WTC11 (cell line): ENCODE results near the gene ATP2A1. TPM values are rescaled to one million over a fixed set of nuclear protein-coding genes. Genes with fewer than 3 reads are reported as not detected.
"Not testable (repeated sequence)": the region's sequence is repeated elsewhere in the genome, so short reads cannot be mapped to it uniquely, and the experiment has no call there.

Experiments
- ATAC-seq: fragments of 200-7000 bp; cut with Tn5 transposase; 2 replicates; pipeline ENCODE4 v1.10.0; 2021; ENCODE audit warnings: mild to moderate bottlenecking, moderate library complexity
- CTCF ChIA-PET: fragments of 300-600 bp; sonication (Branson Sonifier 250); formaldehyde crosslinking; loops from one replicate; lab custom pipeline; 2021; ENCODE audit warnings: antibody characterized with exemption; lab: Charles Lee
- POLR2A ChIA-PET: fragments of 350-600 bp; sonication (Branson Sonifier 250); formaldehyde crosslinking; loops from one replicate; lab custom pipeline; 2021; ENCODE audit warnings: antibody characterized with exemption; lab: Charles Lee
- DNase-seq: peaks from one replicate; pipeline ENCODE4 v3.0.0; 2021; ENCODE audit warnings: low spot score
- H3K27ac Mint-ChIP-seq: 2 replicates; pipeline ENCODE4 v1.8.0; 2021; ENCODE audit warnings: mixed read lengths
- H3K27me3 Mint-ChIP-seq: 2 replicates; pipeline ENCODE4 v1.8.0; 2021; ENCODE audit warnings: low read depth, mild to moderate bottlenecking, moderate library complexity, mixed read lengths
- H3K36me3 Mint-ChIP-seq: 2 replicates; pipeline ENCODE4 v1.8.0; 2021; ENCODE audit warnings: mixed read lengths
- H3K4me1 Mint-ChIP-seq: 2 replicates; pipeline ENCODE4 v1.8.0; 2022; ENCODE audit warnings: mixed read lengths
- H3K4me3 Mint-ChIP-seq: 2 replicates; pipeline ENCODE4 v1.8.0; 2021; ENCODE audit warnings: mild to moderate bottlenecking, moderate library complexity, mixed read lengths
- H3K9me3 Mint-ChIP-seq: 2 replicates; pipeline ENCODE4 v1.8.0; 2021; ENCODE audit warnings: mixed read lengths
- ATF1 ChIP-seq: sonication (generic); formaldehyde crosslinking; IDR thresholded peaks from 2 replicates; pipeline ENCODE4 v1.8.1; 2023; ENCODE audit warnings: mild to moderate bottlenecking, moderate library complexity, missing genetic modification reagents
- CREB1 ChIP-seq: sonication (generic); formaldehyde crosslinking; IDR thresholded peaks from 2 replicates; pipeline ENCODE4 v1.8.0; 2023; ENCODE audit warnings: mild to moderate bottlenecking, missing genetic modification reagents
- GABPB1 ChIP-seq: sonication (generic); formaldehyde crosslinking; IDR thresholded peaks from 2 replicates; pipeline ENCODE4 v1.8.1; 2023; ENCODE audit warnings: mild to moderate bottlenecking, missing genetic modification reagents
- HMGA2 ChIP-seq: fragments of 250-450 bp; sonication (Bioruptor Pico); IDR thresholded peaks from 2 replicates; pipeline ENCODE4 v1.4.0; 2021; ENCODE audit warnings: mild to moderate bottlenecking, moderate library complexity
- JUN ChIP-seq: sonication (generic); formaldehyde crosslinking; IDR thresholded peaks from 2 replicates; pipeline ENCODE4 v1.8.0; 2023; ENCODE audit warnings: mild to moderate bottlenecking, missing genetic modification reagents
- NFE2L1 ChIP-seq: sonication (generic); formaldehyde crosslinking; IDR thresholded peaks from 2 replicates; pipeline ENCODE4 v1.8.1; 2023; ENCODE audit warnings: missing genetic modification reagents
- NFYB ChIP-seq: sonication (generic); formaldehyde crosslinking; conservative IDR thresholded peaks from 2 replicates; pipeline ENCODE4 v1.8.0; 2022; ENCODE audit warnings: low read depth, missing genetic modification reagents
- NR1H2 ChIP-seq: sonication (generic); formaldehyde crosslinking; IDR thresholded peaks from 2 replicates; pipeline ENCODE4 v1.9.0; 2021; ENCODE audit warnings: mild to moderate bottlenecking, moderate library complexity, missing genetic modification reagents
- NR3C1 ChIP-seq: sonication (generic); formaldehyde crosslinking; conservative IDR thresholded peaks from 2 replicates; pipeline ENCODE4 v1.8.1; 2023; ENCODE audit warnings: low read depth, mild to moderate bottlenecking, missing genetic modification reagents
- SOX15 ChIP-seq: fragments of 250-450 bp; sonication (Bioruptor Pico); IDR thresholded peaks from 2 replicates; pipeline ENCODE4 v1.9.0; 2021; ENCODE audit warnings: mild to moderate bottlenecking
- TEAD1 ChIP-seq: sonication (generic); formaldehyde crosslinking; IDR thresholded peaks from 2 replicates; pipeline ENCODE4 v1.8.0; 2022; ENCODE audit warnings: mild to moderate bottlenecking, missing genetic modification reagents
- ZNF671 ChIP-seq: fragments of 250-450 bp; sonication (Bioruptor Pico); IDR thresholded peaks from 2 replicates; pipeline ENCODE4 v1.8.0; 2021; ENCODE audit warnings: mild to moderate bottlenecking
- total RNA-seq: library from RNA; stranded (reverse); gene quantifications from 3 replicates; pipeline ENCODE4 v1.2.3, GENCODE V29; 2021
- TF ChIP-seq, protein P1 (sequence below): fragments of 250-450 bp; sonication (Bioruptor Pico); IDR thresholded peaks from 2 replicates; pipeline ENCODE4 v2.1.2; 2022; ENCODE audit warnings: mild to moderate bottlenecking, moderate library complexity
- TF ChIP-seq, protein P2 (sequence below): sonication (generic); formaldehyde crosslinking; IDR thresholded peaks from 2 replicates; pipeline ENCODE4 v1.8.1; 2023; ENCODE audit warnings: mild to moderate bottlenecking, moderate library complexity, missing genetic modification reagents
- TF ChIP-seq, protein P3 (sequence below): sonication (generic); formaldehyde crosslinking; IDR thresholded peaks from 2 replicates; pipeline ENCODE4 v1.8.0; 2023; ENCODE audit warnings: missing genetic modification reagents, mild to moderate bottlenecking, borderline replicate concordance
- TF ChIP-seq, protein P4 (sequence below): sonication (generic); formaldehyde crosslinking; IDR thresholded peaks from 2 replicates; pipeline ENCODE4 v1.8.0; 2023; ENCODE audit warnings: mild to moderate bottlenecking, missing genetic modification reagents

ATP2A1 gene
- total RNA-seq, 1 experiment from 2014 or later: 6.4 TPM

DNA sequence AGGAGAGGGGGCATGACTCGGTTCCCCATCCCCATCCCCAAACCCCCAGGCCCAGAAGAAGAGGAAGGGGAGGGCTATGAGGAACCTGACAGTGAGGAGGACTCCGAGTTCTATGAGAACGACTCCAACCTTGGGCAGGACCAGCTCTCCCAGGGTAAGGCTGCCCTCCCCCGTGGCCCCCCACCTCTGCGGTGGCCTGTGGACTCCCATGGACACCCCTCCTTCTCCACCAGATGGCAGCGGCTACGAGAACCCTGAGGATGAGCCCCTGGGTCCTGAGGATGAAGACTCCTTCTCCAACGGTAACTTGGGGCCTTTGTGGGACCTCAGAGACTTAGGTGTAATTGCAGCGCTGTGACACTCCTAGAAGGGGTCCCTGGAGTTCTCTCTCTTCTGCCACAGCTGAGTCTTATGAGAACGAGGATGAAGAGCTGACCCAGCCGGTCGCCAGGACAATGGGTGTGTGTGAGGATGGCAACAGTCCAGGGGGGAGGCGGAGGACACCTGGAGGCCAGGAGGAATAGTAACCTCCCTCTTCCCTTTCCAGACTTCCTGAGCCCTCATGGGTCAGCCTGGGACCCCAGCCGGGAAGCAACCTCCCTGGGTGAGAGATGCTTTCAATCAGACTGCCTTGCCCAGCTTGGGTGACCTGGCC is 59.1 kb downstream of the ATP2A1 start:
- POLR2A ChIA-PET: no interaction called here
- TF ChIP-seq NR3C1 (no peak), TEAD1 (CRISPR knock-in tag) (no peak), NFE2L1 (CRISPR knock-in tag) (no peak)
- TF ChIP-seq, protein P1, sequence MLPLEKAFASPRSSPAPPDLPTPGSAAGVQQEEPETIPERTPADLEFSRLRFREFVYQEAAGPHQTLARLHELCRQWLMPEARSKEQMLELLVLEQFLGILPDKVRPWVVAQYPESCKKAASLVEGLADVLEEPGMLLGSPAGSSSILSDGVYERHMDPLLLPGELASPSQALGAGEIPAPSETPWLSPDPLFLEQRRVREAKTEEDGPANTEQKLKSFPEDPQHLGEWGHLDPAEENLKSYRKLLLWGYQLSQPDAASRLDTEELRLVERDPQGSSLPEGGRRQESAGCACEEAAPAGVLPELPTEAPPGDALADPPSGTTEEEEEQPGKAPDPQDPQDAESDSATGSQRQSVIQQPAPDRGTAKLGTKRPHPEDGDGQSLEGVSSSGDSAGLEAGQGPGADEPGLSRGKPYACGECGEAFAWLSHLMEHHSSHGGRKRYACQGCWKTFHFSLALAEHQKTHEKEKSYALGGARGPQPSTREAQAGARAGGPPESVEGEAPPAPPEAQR (CRISPR knock-in tag): no peak
- TF ChIP-seq, protein P2, sequence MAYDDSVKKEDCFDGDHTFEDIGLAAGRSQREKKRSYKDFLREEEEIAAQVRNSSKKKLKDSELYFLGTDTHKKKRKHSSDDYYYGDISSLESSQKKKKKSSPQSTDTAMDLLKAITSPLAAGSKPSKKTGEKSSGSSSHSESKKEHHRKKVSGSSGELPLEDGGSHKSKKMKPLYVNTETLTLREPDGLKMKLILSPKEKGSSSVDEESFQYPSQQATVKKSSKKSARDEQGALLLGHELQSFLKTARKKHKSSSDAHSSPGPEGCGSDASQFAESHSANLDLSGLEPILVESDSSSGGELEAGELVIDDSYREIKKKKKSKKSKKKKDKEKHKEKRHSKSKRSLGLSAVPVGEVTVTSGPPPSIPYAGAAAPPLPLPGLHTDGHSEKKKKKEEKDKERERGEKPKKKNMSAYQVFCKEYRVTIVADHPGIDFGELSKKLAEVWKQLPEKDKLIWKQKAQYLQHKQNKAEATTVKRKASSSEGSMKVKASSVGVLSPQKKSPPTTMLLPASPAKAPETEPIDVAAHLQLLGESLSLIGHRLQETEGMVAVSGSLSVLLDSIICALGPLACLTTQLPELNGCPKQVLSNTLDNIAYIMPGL (CRISPR knock-in tag): no peak
- no peaks in the 10 kb centered on the region for H3K36me3 Mint-ChIP-seq
- H3K9me3 Mint-ChIP-seq: no peaks in the 10 kb centered on the region
- no peak for ATAC-seq
- H3K27ac Mint-ChIP-seq: no peak overlapping the region
- H3K4me1 Mint-ChIP-seq: peaks cover 5% of the 10 kb centered on the region
- CTCF ChIA-PET: interaction anchor here (0.6 to 1.8 kb wide), 6 partner anchors 8 to 91 kb away, joined by 3 to 37 read pairs (median 6); partner anchors contain the start of genes SH2B1 and TUFM
- H3K27me3 Mint-ChIP-seq: peaks cover 20% of the 10 kb centered on the region
- H3K4me3 Mint-ChIP-seq: no peak overlapping the region
- no peak for DNase-seq

DNA sequence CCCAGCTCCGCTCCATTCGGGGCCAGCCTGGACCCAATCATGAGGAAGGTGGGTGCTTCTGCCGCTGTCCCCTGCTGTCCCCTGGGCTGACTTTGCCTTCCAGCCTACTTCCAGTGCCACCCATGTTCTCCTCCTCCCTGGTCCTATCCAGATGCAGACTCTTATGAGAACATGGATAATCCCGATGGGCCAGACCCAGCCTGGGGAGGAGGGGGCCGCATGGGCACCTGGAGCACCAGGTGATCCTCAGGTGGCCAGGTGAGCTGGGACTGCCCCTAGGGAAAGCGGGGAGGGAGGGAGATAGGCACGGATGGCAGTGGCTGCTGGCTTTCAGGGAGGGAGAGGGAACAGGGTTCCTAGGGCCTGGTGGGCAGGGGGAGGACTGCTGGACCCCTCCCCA is 60.4 kb downstream of the ATP2A1 start:
- ATAC-seq (no peak), DNase-seq (no peak)
- ChIA-PET POLR2A (no interaction called here), CTCF (interaction anchor here (1.4 to 1.7 kb wide), 2 partner anchors 13 to 92 kb away, joined by 3 to 4 read pairs; partner anchors contain the start of genes RABEP2 and TUFM)
- Mint-ChIP-seq H3K4me1 (peaks cover 5% of the 10 kb centered on the region), H3K36me3 (no peaks in the 10 kb centered on the region), H3K27ac (no peak overlapping the region), H3K4me3 (no peak overlapping the region), H3K27me3 (peaks cover 20% of the 10 kb centered on the region), H3K9me3 (no peaks in the 10 kb centered on the region)
- TF ChIP-seq NR1H2 (CRISPR knock-in tag): no peak
- no peak for TF ChIP-seq CREB1
- TF ChIP-seq ZNF671 (CRISPR knock-in tag): no peak
- no peak for TF ChIP-seq NFYB (CRISPR knock-in tag)
- no peak for TF ChIP-seq SOX15
- TF ChIP-seq, protein P3, sequence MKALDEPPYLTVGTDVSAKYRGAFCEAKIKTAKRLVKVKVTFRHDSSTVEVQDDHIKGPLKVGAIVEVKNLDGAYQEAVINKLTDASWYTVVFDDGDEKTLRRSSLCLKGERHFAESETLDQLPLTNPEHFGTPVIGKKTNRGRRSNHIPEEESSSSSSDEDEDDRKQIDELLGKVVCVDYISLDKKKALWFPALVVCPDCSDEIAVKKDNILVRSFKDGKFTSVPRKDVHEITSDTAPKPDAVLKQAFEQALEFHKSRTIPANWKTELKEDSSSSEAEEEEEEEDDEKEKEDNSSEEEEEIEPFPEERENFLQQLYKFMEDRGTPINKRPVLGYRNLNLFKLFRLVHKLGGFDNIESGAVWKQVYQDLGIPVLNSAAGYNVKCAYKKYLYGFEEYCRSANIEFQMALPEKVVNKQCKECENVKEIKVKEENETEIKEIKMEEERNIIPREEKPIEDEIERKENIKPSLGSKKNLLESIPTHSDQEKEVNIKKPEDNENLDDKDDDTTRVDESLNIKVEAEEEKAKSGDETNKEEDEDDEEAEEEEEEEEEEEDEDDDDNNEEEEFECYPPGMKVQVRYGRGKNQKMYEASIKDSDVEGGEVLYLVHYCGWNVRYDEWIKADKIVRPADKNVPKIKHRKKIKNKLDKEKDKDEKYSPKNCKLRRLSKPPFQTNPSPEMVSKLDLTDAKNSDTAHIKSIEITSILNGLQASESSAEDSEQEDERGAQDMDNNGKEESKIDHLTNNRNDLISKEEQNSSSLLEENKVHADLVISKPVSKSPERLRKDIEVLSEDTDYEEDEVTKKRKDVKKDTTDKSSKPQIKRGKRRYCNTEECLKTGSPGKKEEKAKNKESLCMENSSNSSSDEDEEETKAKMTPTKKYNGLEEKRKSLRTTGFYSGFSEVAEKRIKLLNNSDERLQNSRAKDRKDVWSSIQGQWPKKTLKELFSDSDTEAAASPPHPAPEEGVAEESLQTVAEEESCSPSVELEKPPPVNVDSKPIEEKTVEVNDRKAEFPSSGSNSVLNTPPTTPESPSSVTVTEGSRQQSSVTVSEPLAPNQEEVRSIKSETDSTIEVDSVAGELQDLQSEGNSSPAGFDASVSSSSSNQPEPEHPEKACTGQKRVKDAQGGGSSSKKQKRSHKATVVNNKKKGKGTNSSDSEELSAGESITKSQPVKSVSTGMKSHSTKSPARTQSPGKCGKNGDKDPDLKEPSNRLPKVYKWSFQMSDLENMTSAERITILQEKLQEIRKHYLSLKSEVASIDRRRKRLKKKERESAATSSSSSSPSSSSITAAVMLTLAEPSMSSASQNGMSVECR (CRISPR knock-in tag): no peak
- TF ChIP-seq, protein P4, sequence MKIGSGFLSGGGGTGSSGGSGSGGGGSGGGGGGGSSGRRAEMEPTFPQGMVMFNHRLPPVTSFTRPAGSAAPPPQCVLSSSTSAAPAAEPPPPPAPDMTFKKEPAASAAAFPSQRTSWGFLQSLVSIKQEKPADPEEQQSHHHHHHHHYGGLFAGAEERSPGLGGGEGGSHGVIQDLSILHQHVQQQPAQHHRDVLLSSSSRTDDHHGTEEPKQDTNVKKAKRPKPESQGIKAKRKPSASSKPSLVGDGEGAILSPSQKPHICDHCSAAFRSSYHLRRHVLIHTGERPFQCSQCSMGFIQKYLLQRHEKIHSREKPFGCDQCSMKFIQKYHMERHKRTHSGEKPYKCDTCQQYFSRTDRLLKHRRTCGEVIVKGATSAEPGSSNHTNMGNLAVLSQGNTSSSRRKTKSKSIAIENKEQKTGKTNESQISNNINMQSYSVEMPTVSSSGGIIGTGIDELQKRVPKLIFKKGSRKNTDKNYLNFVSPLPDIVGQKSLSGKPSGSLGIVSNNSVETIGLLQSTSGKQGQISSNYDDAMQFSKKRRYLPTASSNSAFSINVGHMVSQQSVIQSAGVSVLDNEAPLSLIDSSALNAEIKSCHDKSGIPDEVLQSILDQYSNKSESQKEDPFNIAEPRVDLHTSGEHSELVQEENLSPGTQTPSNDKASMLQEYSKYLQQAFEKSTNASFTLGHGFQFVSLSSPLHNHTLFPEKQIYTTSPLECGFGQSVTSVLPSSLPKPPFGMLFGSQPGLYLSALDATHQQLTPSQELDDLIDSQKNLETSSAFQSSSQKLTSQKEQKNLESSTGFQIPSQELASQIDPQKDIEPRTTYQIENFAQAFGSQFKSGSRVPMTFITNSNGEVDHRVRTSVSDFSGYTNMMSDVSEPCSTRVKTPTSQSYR (CRISPR knock-in tag): no peak
- TF ChIP-seq GABPB1: no peak
- TF ChIP-seq HMGA2 (CRISPR knock-in tag): no peak
- no peak for TF ChIP-seq JUN
- no peak for TF ChIP-seq ATF1

DNA sequence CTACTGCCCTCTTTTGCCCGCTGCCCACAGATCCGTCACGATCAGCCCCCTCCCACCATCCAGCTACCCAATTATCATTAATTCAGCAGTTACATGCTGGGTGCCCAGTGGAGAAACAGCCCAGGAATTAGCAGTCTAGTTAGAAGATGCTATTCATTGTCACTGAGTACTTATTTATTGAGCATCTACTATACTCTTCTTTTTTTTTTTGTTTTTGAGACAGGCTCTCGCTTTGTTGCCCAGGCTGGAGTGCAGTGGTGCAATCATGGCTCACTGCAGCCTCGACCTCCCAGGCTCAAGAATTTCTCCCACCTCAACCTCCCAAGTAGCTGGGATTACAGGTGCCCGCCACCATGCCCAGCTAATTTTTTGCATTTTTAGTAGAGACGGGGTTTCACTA is 61.5 kb downstream of the ATP2A1 start:
- POLR2A ChIA-PET: not testable (repeated sequence)

More for the DNA sequence above, 61.5 kb downstream of the ATP2A1 start:
- peaks cover 18% of the 10 kb centered on the region for H3K27me3 Mint-ChIP-seq
- H3K9me3 Mint-ChIP-seq, H3K4me1 Mint-ChIP-seq, H3K4me3 Mint-ChIP-seq, H3K27ac Mint-ChIP-seq, H3K36me3 Mint-ChIP-seq, DNase-seq, ATAC-seq: not testable (repeated sequence)
- CTCF ChIA-PET: interaction anchor here (1.7 kb wide), 1 partner anchor 14 kb away, joined by 4 read pairs; the partner anchor contains the start of gene RABEP2
